K562 (cell line): Measurements from ENCODE around the gene ITGAE. TPM values are rescaled to one million over a fixed set of nuclear protein-coding genes. Genes with fewer than 3 reads are reported as not detected.

Source experiments
- CEBPG ChIP-seq, 3 experiments: fragments of 200-800 bp in 1 of 3; sonication (Bioruptor generic) in 1 of 3; sonication (generic) in 1 of 3; formaldehyde crosslinking in 1 of 3; IDR thresholded peaks in 2 of 3; conservative IDR thresholded peaks in 1 of 3; 2 replicates each; pipeline versions ENCODE4 v1.6.1 to v1.8.0; 2016 to 2022; ENCODE audit warnings: missing compliant biosample characterization in 2 of 3, missing genetic modification characterization in 2 of 3, mild to moderate bottlenecking in 1 of 3, missing genetic modification reagents in 1 of 3
- HIVEP1 ChIP-seq: fragments of 250-450 bp; sonication (Bioruptor Pico); IDR thresholded peaks from 2 replicates; pipeline ENCODE4 v1.4.0; 2020; ENCODE audit warnings: mild to moderate bottlenecking
- MNT ChIP-seq, 2 experiments: fragments of 450-650 bp; conservative IDR thresholded peaks; 2 replicates each; pipeline ENCODE4 v1.6.1; 2017; ENCODE audit warnings: mild to moderate bottlenecking in 2 of 2, moderate library complexity in 2 of 2
- PML ChIP-seq: IDR thresholded peaks from 2 replicates; pipeline ENCODE4 v1.6.1; 2012; ENCODE audit warnings: low read length, inconsistent platforms
- SPI1 ChIP-seq: IDR thresholded peaks from 2 replicates; pipeline ENCODE4 v1.6.1; 2011; ENCODE audit warnings: low read depth, low read length, control low read depth, borderline replicate concordance
- THRA ChIP-seq: fragments of 450-650 bp; IDR thresholded peaks from 2 replicates; pipeline ENCODE4 v1.6.1; 2017; ENCODE audit warnings: mild to moderate bottlenecking, moderate library complexity
- TRIM28 ChIP-seq: fragments of 450-650 bp; IDR thresholded peaks from 2 replicates; pipeline ENCODE4 v1.6.1; 2017
- XRCC5 ChIP-seq: fragments of 200-400 bp; formaldehyde crosslinking; IDR thresholded peaks from 2 replicates; pipeline ENCODE4 v1.6.1; 2017; ENCODE audit warnings: low read depth, mild to moderate bottlenecking, low read length
- ZBTB40 ChIP-seq, 2 experiments: fragments of 450-650 bp in 1 of 2; sonication (generic) in 1 of 2; formaldehyde crosslinking in 1 of 2; IDR thresholded peaks; 2 replicates each; pipeline versions ENCODE4 v1.7.1 to v1.9.0; 2016 to 2022; ENCODE audit warnings: inconsistent platforms in 1 of 2, mild to moderate bottlenecking in 1 of 2, missing genetic modification reagents in 1 of 2
- ZNF263 ChIP-seq: sonication (generic); formaldehyde crosslinking; IDR thresholded peaks from 2 replicates; pipeline ENCODE4 v1.8.0; 2022; ENCODE audit warnings: mild to moderate bottlenecking, missing genetic modification reagents, borderline replicate concordance
- ZNF639 ChIP-seq, 2 experiments: fragments of 200-800 bp in 1 of 2; sonication (Bioruptor generic) in 1 of 2; sonication (generic) in 1 of 2; formaldehyde crosslinking in 1 of 2; IDR thresholded peaks in 1 of 2; conservative IDR thresholded peaks in 1 of 2; 2 replicates each; pipeline versions ENCODE4 v1.5.0 to v1.6.1; 2016 to 2020; ENCODE audit warnings: missing compliant biosample characterization in 1 of 2, missing genetic modification characterization in 1 of 2, missing genetic modification reagents in 1 of 2
- polyA plus RNA-seq, 8 experiments: library from polyadenylated mRNA; depleted of rRNA in 4 of 8; stranded (reverse) in 5 of 8; unstranded in 3 of 8; fragments of >200 nt; fragmentation: Nextera tagmentation in 2 of 8; fragmentation: Illumina TruSeq in 1 of 8; extraction: Ambion mirVana in 2 of 8; extraction: Trizol in 1 of 8; gene quantifications; 2 replicates each; pipeline versions ENCODE4 v1.2.1 to v1.2.3, GENCODE V29; 2011 to 2014; ENCODE audit warnings: inconsistent platforms in 1 of 8, missing spikeins in 1 of 8
- total RNA-seq, 7 experiments: library from RNA; depleted of rRNA in 6 of 7; stranded (reverse); fragments of >200 nt in 6 of 7; fragmentation: Illumina TruSeq in 2 of 7; extraction: Trizol in 2 of 7; gene quantifications; 2 replicates each; pipeline versions ENCODE4 v1.2.1 to v1.2.3, GENCODE V29; 2011 to 2021; ENCODE audit warnings: low replicate concordance in 1 of 7

Gene ITGAE
- total and polyA plus RNA-seq, 9 of the 15 experiments (the other 6 are each of a cell fraction or from before 2014, with no cell fraction given): 14.8 to 160 (median 27.0) TPM

- TF ChIP-seq CEBPG (CRISPR knock-in tag; IDR thresholded peaks at IDR 0.05): no peak
- no peak for TF ChIP-seq CEBPG (tag; conservative IDR thresholded peaks at IDR 0.05 in 1 of 2, IDR thresholded peaks at IDR 0.05 in 1 of 2)
- no peak for TF ChIP-seq THRA
- peak; percentile 34; the same call in 1 of the 2 replicates for TF ChIP-seq ZBTB40 (IDR thresholded peaks at IDR 0.05)
- TF ChIP-seq ZBTB40 (CRISPR knock-in tag; IDR thresholded peaks at IDR 0.05): no peak
- no peak for TF ChIP-seq TRIM28
- TF ChIP-seq ZNF639 (CRISPR knock-in tag; conservative IDR thresholded peaks at IDR 0.05 in 1 of 2, IDR thresholded peaks at IDR 0.05 in 1 of 2): peak in 1 of 2 experiments; percentile 97; a peak in 2 of 4 replicates
- no peak for TF ChIP-seq SPI1
- TF ChIP-seq PML: peak; percentile 56; the same call in 1 of the 2 replicates
- TF ChIP-seq ZNF263 (CRISPR knock-in tag): 0 out of 2 replicates have a peak, but pooled peaks have one; percentile 44
- no peak for TF ChIP-seq HIVEP1 (CRISPR knock-in tag)
- peak; percentile 96 for TF ChIP-seq XRCC5
- TF ChIP-seq MNT (conservative IDR thresholded peaks at IDR 0.05): peak; percentile 27 to 83; a peak in 3 of 4 replicates
Measured at GRCh38 chr17:3845621-3846436, 44.8 kb upstream of the ITGAE start, which contains the start of gene NCBP3 (continued).
